GM12878 (cell line): Measurements from ENCODE around the gene KRTAP4-16. TPM values are rescaled to one million over a fixed set of nuclear protein-coding genes. Genes with fewer than 3 reads are reported as not detected.

Source experiments
- ATAC-seq: fragments of 200-7000 bp; cut with Tn5 transposase; 3 replicates; pipeline ENCODE4 v1.9.1; 2020; ENCODE audit warnings: mild to moderate bottlenecking, moderate library complexity
- BruUV-seq: library from RNA; stranded (reverse); fragments of 400-500 nt; replicated peaks from 2 replicates; lab custom pipeline; 2021; lab: Mats Ljungman, UMichigan
- CTCF ChIA-PET: fragments of 300-600 bp; sonication (Branson Sonifier 250); formaldehyde crosslinking; extraction: SDS; loops from one replicate; lab custom pipeline; 2021; ENCODE audit warnings: inconsistent platforms; lab: Yijun Ruan, JAX
- POLR2A ChIA-PET: fragments of 350-600 bp; formaldehyde crosslinking; extraction: SDS; loops from one replicate; lab custom pipeline; 2021; ENCODE audit warnings: inconsistent platforms; lab: Charles Lee
- RAD21 ChIA-PET: fragments of 300-600 bp; sonication (Branson Sonifier 250); formaldehyde crosslinking; loops from one replicate; lab custom pipeline; 2023; ENCODE audit warnings: antibody characterized with exemption; ENCODE audit not compliant: unreplicated experiment; lab: Charles Lee
- SMC1A ChIA-PET: fragments of 300-600 bp; sonication (Branson Sonifier 250); formaldehyde crosslinking; loops from one replicate; lab custom pipeline; 2023; ENCODE audit not compliant: unreplicated experiment, uncharacterized antibody; lab: Charles Lee
- DNase-seq: peaks from one replicate; pipeline ENCODE4 v3.0.0-alpha.2; 2011; ENCODE audit warnings: low read depth, low spot score
- FAIRE-seq: peaks from 3 replicates; lab custom pipeline; 2011; peaks lifted over from hg19 to GRCh38; lab: Jason Lieb, UNC
- H2AFZ ChIP-seq: 2 replicates; pipeline ENCODE4 v1.6.0; 2011; ENCODE audit warnings: low read depth, low read length, control low read depth; ENCODE audit not compliant: control insufficient read depth
- H3K27ac ChIP-seq: 2 replicates; pipeline ENCODE4 v1.5.1; 2011; ENCODE audit warnings: control low read depth; ENCODE audit not compliant: control insufficient read depth, insufficient read depth
- H3K27me3 ChIP-seq, 2 experiments: replicated peaks in 1 of 2; 2 replicates each; pipeline versions ENCODE4 v1.6.0 to v1.6.1; 2011; ENCODE audit warnings: low read length in 1 of 2; ENCODE audit not compliant: control insufficient read depth in 2 of 2, insufficient read depth in 2 of 2
- H3K36me3 ChIP-seq, 2 experiments: 2 replicates each; pipeline ENCODE4 v1.5.1; 2011; ENCODE audit warnings: low read length in 1 of 2; ENCODE audit not compliant: control insufficient read depth in 2 of 2, insufficient read depth in 2 of 2
- H3K4me1 ChIP-seq: 2 replicates; pipeline ENCODE4 v1.6.1; 2011; ENCODE audit warnings: mild to moderate bottlenecking, low read length, moderate library complexity, mixed read lengths; ENCODE audit not compliant: control insufficient read depth, insufficient read depth
- H3K4me2 ChIP-seq: 2 replicates; pipeline ENCODE4 v1.6.0; 2011; ENCODE audit warnings: control low read depth; ENCODE audit not compliant: control insufficient read depth, insufficient read depth
- H3K4me3 ChIP-seq: fragments of 200-600 bp; sonication (generic); 2 replicates; pipeline ENCODE4 v1.5.1; 2016
- H3K79me2 ChIP-seq: 2 replicates; pipeline ENCODE4 v1.6.0; 2011; ENCODE audit warnings: low read length; ENCODE audit not compliant: control insufficient read depth, insufficient read depth
- H3K9ac ChIP-seq: 2 replicates; pipeline ENCODE4 v1.8.0; 2011; ENCODE audit warnings: low read length, control low read depth, mixed read lengths; ENCODE audit not compliant: control insufficient read depth, insufficient read depth
- H3K9me3 ChIP-seq: replicated peaks from 3 replicates; pipeline ENCODE4 v1.5.1; 2011; ENCODE audit warnings: mild to moderate bottlenecking, low read length; ENCODE audit not compliant: control insufficient read depth, insufficient read depth
- H4K20me1 ChIP-seq: 2 replicates; pipeline ENCODE4 v1.6.0; 2011; ENCODE audit not compliant: control insufficient read depth, insufficient read depth
- FOS ChIP-seq: IDR thresholded peaks from 3 replicates; pipeline ENCODE4 v1.6.1; 2011; ENCODE audit warnings: borderline replicate concordance; ENCODE audit not compliant: insufficient read length; ENCODE audit errors: extremely low read depth
- NBN ChIP-seq: fragments of 450-650 bp; IDR thresholded peaks from 2 replicates; pipeline ENCODE4 v1.6.1; 2016
- NFYA ChIP-seq: IDR thresholded peaks from 2 replicates; pipeline ENCODE4 v1.6.1; 2011; ENCODE audit warnings: low read depth, mild to moderate bottlenecking, low read length, improper control_type of control experiment, borderline replicate concordance
- RCOR1 ChIP-seq: conservative IDR thresholded peaks from 2 replicates; pipeline ENCODE4 v1.6.1; 2012; ENCODE audit warnings: low read depth, low read length, improper control_type of control experiment
- SP1 ChIP-seq: IDR thresholded peaks from one replicate; pipeline ENCODE4 v1.6.1; 2011; ENCODE audit warnings: low read depth, low read length
- STAT1 ChIP-seq: fragments of 450-650 bp; conservative IDR thresholded peaks from 2 replicates; pipeline ENCODE4 v1.6.1; 2014; ENCODE audit warnings: antibody characterized with exemption, mild to moderate bottlenecking
- TCF12 ChIP-seq: IDR thresholded peaks from 2 replicates; pipeline ENCODE4 v1.6.1; 2011; ENCODE audit warnings: low read depth, mild to moderate bottlenecking, low read length
- TCF3 ChIP-seq: IDR thresholded peaks from 2 replicates; pipeline ENCODE4 v1.6.1; 2012; ENCODE audit warnings: low read depth, mild to moderate bottlenecking, low read length, borderline replicate concordance; ENCODE audit not compliant: insufficient read depth
- TCF7 ChIP-seq: IDR thresholded peaks from 2 replicates; pipeline ENCODE4 v1.6.1; 2014; ENCODE audit warnings: antibody characterized with exemption, borderline replicate concordance
- WGBS: methylation state at CpG from one replicate; pipeline ENCODE4 v1.1.6; 2016; ENCODE audit warnings: low lambda C conversion rate; ENCODE audit not compliant: insufficient replicate concordance, insufficient coverage; ENCODE audit errors: missing lambda C conversion rate; 5-methylcytosine and 5-hydroxymethylcytosine counted together
- in situ Hi-C: fragments of 300-500 bp; cut with MboI; formaldehyde crosslinking; loops from 9 replicates; pipeline ENCODE4 v1.14.3; 2018; ENCODE audit warnings: mixed read lengths
- intact Hi-C: fragments of 100-400 bp; cut with micrococcal nuclease; formaldehyde crosslinking; loops from one replicate; pipeline ENCODE4 v1.14.2; 2022; ENCODE audit not compliant: unreplicated experiment
- polyA plus RNA-seq, 11 experiments: library from polyadenylated mRNA; depleted of rRNA in 4 of 11; unstranded in 6 of 11; stranded (reverse) in 5 of 11; fragments of >200 nt; fragmentation: Nextera tagmentation in 4 of 11; fragmentation: Illumina TruSeq in 1 of 11; extraction: Ambion mirVana in 4 of 11; extraction: Trizol in 1 of 11; gene quantifications; 1 replicate in 1 of 11; 2 replicates in 10 of 11; pipeline versions ENCODE4 v1.2.1 to v1.2.3, GENCODE V29; 2011 to 2016; ENCODE audit warnings: inconsistent platforms in 2 of 11, missing spikeins in 2 of 11, low read depth in 1 of 11
- total RNA-seq, 4 experiments: library from RNA; depleted of rRNA in 3 of 4; stranded (reverse); fragments of >200 nt in 3 of 4; fragmentation: Illumina TruSeq in 1 of 4; extraction: Trizol in 1 of 4; gene quantifications; 2 replicates each; pipeline versions ENCODE4 v1.2.1 to v1.2.3, GENCODE V29; 2013 to 2021
- TF ChIP-seq, protein P1 (sequence below): fragments of 450-650 bp; IDR thresholded peaks from 2 replicates; pipeline ENCODE4 v1.6.1; 2017; ENCODE audit warnings: mild to moderate bottlenecking
- TF ChIP-seq, protein P2 (sequence below): fragments of 450-650 bp; IDR thresholded peaks from 2 replicates; pipeline ENCODE4 v1.6.1; 2017; ENCODE audit warnings: mild to moderate bottlenecking, moderate library complexity

The KRTAP4-16 gene
- total and polyA plus RNA-seq, 10 of the 15 experiments (the other 5 are each of a cell fraction or from before 2014, with no cell fraction given) = not detected

DNA sequence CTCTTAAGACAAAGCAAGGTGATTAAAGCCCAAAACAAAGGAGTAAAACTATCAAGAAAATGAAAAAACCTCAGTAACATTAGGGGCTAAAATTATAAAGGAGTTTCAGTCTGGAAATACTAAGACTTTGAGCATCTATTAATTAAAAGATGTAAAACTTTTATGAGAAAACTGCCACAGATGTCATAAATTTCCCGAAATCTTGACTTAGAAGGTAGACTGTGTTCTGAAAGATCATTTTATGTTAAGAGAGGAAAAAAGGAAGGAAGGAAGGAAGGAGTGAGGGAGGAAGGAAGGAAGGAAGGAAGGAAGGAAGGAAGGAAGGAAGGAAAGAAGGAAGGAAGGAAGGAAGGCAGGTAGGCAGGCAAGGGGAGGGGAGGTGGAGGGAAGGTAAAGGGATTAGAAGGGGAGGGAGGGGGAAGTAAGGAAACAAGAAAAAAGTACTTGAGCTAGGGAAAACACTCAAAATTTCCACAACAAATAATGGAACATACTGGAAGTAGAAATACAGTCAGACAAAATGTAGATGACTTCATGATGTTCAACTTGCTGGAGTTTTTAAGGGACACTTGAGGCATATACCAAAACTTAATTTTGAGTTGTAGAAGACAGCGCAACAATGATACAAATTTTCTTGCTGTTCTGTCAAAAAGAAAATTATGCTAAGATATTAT, 45.7 kb upstream of the KRTAP4-16 start (continued):
- TF ChIP-seq NFYA = no peak
- TF ChIP-seq, protein P1, sequence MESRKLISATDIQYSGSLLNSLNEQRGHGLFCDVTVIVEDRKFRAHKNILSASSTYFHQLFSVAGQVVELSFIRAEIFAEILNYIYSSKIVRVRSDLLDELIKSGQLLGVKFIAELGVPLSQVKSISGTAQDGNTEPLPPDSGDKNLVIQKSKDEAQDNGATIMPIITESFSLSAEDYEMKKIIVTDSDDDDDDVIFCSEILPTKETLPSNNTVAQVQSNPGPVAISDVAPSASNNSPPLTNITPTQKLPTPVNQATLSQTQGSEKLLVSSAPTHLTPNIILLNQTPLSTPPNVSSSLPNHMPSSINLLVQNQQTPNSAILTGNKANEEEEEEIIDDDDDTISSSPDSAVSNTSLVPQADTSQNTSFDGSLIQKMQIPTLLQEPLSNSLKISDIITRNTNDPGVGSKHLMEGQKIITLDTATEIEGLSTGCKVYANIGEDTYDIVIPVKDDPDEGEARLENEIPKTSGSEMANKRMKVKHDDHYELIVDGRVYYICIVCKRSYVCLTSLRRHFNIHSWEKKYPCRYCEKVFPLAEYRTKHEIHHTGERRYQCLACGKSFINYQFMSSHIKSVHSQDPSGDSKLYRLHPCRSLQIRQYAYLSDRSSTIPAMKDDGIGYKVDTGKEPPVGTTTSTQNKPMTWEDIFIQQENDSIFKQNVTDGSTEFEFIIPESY = no peak
- no peak for TF ChIP-seq TCF3
- no peak for TF ChIP-seq TCF7

DNA sequence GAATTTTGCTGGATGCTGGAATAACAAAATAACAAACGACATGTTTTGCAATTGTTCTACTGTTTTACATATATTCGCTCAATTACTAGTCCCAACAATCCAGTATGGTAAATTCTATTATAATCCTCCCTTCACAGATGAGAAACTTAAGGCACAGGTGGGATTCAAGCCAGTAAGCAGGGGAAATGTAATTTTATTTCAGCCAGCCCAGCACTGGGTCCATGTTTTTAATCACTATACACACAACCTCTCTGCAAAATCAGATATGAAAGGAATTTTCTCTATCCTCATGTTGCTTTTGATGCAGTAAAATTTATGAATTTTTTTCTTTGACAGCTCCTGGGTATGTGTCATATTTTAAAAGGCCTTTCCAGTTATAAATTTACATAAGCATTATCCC, 43.3 kb upstream of the KRTAP4-16 start:
- no peaks in the 10 kb centered on the region for H4K20me1 ChIP-seq
- H3K36me3 ChIP-seq = no peaks in the 10 kb centered on the region
- no peak overlapping the region for H3K27ac ChIP-seq
- no peak overlapping the region for H3K9ac ChIP-seq
- no peak for ATAC-seq
- RAD21 ChIA-PET = no interaction called here
- CTCF ChIA-PET = no interaction called here
- no TSS peak for BruUV-seq
- POLR2A ChIA-PET = no interaction called here
- DNase-seq = no peak
- H3K4me1 ChIP-seq = no peaks in the 10 kb centered on the region
- 1% methylated on average over 2 of the region's 2 CpGs for whole genome bisulfite sequencing
- no peaks in the 10 kb centered on the region for H3K27me3 ChIP-seq
- no peaks in the 10 kb centered on the region for H3K79me2 ChIP-seq
- no peak for FAIRE-seq
- no peak overlapping the region for H3K4me2 ChIP-seq
- in situ Hi-C loops = no loop called here
- H3K4me3 ChIP-seq = no peak overlapping the region
- intact Hi-C loops = no loop called here
- H3K9me3 ChIP-seq = no peaks in the 10 kb centered on the region; the same call in 1 of the 3 replicates
- H2AFZ ChIP-seq = no peak overlapping the region
- SMC1A ChIA-PET = no interaction called here
- no peak for TF ChIP-seq TCF12
- TF ChIP-seq RCOR1 = no peak
- TF ChIP-seq FOS = no peak
- TF ChIP-seq, protein P2, sequence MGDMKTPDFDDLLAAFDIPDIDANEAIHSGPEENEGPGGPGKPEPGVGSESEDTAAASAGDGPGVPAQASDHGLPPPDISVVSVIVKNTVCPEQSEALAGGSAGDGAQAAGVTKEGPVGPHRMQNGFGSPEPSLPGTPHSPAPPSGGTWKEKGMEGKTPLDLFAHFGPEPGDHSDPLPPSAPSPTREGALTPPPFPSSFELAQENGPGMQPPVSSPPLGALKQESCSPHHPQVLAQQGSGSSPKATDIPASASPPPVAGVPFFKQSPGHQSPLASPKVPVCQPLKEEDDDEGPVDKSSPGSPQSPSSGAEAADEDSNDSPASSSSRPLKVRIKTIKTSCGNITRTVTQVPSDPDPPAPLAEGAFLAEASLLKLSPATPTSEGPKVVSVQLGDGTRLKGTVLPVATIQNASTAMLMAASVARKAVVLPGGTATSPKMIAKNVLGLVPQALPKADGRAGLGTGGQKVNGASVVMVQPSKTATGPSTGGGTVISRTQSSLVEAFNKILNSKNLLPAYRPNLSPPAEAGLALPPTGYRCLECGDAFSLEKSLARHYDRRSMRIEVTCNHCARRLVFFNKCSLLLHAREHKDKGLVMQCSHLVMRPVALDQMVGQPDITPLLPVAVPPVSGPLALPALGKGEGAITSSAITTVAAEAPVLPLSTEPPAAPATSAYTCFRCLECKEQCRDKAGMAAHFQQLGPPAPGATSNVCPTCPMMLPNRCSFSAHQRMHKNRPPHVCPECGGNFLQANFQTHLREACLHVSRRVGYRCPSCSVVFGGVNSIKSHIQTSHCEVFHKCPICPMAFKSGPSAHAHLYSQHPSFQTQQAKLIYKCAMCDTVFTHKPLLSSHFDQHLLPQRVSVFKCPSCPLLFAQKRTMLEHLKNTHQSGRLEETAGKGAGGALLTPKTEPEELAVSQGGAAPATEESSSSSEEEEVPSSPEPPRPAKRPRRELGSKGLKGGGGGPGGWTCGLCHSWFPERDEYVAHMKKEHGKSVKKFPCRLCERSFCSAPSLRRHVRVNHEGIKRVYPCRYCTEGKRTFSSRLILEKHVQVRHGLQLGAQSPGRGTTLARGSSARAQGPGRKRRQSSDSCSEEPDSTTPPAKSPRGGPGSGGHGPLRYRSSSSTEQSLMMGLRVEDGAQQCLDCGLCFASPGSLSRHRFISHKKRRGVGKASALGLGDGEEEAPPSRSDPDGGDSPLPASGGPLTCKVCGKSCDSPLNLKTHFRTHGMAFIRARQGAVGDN = no peak
- no peak for TF ChIP-seq STAT1
- TF ChIP-seq NBN = no peak
- no peak for TF ChIP-seq SP1
- TF ChIP-seq, protein P1 = no peak
